HG03520 (cell line): ENCODE measurements around the gene CFAP54.

Experiments used
- ATAC-seq: cut with Tn5 transposase; IDR thresholded peaks from one replicate; pipeline ENCODE4 v1.9.1; 2021; ENCODE audit warnings: mild to moderate bottlenecking, moderate library complexity; ENCODE audit not compliant: unreplicated experiment

The CFAP54 gene

DNA sequence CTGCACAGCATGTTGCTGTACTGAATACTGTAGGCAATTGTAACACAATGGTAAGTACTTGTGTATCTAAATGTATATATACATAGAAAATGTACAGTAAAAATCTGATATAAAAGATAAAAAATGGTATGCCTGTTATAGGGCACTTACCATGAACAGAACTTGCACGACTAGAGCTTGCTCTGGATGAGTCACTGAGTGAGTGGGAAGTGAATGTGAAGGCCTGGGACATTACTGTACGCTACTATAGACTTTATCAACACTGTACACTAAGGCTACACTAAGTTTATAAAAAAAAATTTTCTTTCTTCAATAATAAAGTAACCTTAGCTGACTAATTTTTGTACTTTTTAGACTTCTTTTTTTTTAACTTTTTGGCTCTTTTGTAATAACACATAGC lies 393.5 kb downstream of the CFAP54 start:
- ATAC-seq, result no peak

DNA sequence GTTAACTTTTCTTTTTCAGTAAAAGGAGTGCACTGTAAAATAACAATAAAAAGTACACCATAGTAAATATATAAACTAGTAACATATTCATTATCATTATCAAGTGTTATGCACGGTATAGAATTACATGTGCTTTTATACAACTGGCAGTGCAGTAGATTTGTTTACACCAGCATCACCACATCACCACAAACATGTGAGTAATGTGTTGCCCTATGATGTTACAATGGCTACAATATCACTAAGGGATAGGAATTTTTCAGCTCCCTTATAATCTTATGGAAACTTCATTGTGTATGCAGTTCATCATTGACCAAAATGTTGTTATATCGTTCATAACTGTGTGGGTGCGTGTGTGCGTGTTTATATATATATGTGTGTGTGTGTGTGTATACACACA lies 394.2 kb downstream of the CFAP54 start:
- ATAC-seq, result no peak

DNA sequence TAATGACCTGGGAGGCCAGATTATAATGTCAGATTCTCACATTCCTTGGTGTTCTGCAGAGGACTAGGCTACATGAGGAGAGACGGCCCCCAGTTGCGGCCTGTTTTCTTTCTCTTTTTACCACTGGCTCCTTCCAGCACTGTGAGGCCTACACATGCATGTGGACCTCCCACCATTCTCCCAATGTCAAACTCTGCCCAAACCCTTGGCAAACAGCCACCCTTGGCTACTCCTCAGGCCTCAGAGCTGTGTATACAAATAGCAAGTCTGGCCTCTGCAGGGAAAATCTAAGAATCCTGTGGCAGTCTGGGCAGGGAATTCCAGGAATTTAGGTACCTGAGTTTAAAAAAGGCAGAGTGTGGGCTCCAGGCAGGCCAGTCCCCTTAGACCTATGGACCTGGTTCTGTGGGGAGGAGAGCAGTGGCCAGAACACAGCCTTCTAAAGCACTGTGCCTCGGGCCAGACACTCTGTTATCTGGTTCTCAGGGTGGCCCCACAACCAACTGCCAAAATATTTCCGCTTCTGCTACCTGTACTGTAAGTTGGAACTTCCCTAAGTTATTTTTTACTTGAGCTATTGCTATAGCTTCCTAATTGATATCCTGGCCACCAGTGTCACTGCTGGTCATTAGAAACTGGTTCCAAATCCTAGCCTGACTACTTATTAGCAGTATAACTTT lies 397.8 kb downstream of the CFAP54 start:
- no peak for ATAC-seq

DNA sequence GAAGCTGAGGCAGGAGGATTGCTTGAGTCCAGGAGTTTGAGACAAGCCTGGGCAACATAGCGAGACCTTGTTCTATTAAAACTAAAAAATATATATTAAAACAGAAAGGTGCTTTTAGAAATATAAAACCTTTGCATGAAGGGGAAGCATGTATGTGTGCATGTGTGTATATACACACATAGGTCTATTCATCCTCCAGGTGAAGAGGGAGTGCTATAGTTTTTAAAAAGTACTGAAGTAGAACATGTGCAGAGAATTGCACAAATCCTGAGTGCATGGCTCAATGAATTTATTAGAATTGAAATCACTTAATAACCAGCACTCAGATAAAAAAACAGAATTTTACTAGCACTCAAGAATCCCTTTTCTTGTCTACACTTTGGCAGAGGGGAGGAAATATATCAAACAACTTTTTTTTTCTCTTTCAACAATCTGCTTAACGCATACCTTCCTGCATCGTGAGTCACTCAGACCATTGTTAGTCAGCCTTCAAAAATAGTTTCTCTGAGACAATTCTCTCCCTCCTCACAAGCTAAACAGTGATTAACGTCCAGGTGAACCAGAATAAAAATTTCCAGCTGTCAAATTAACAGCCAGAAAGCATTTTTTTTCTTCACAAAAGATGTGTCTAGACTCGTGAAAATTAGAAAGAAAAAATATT lies 400.0 kb downstream of the CFAP54 start:
- no peak for ATAC-seq

DNA sequence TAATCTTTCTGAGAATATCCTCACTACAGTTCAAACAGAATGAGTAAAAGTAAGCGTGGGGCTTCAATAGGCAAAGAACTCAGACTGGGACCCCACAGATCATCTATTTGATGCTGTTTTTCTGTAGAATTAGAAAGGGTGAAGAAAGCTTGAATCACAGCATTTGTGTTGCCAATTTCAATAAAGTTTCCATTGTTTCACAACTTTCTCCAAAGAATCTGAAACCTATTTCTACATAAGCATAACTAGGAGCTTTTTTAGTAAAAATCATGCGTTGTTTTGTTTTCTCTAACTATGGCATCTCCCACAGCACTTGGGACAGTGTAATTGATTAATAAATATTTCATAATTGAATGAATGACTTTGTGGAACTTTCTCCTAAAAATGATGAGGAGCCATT lies 401.0 kb downstream of the CFAP54 start:
- no peak for ATAC-seq

DNA sequence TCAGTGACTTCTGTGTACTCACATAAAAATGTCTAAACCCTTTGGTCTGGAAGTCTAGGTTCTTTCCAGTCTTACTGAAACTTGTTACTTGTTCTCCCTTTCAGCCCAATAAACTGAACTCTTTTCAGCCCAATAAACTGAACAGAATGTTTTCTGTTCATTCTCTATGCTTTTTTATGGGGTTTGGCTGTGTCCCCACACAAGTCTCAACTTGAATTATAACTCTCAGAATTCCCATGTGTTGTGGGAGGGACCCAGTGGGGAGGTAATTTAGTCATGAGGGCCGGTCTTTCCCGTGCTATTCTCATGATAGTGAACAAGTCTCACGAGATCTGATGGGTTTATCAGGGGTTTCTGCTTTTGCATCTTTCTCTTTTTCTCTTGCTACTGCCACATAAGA lies 402.7 kb downstream of the CFAP54 start:
- ATAC-seq, result no peak

DNA sequence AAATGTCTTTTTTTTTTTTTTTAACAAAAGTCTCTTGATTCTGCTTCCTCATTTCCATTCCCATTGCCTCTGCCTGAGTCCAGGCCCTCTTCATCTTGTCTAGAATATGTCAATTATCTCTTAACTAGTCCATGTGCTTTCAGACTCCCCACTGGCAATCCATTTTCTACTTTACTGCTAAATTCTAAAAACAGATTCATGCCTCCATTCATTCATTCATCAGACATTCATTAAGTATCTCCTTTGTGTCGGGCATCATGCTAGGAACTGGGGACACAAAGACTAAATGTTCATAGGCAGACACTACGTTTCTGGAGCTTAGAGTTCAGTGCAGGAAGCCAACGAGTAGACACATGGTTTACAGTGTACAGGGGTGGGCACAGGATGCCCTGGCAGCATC lies 408.0 kb downstream of the CFAP54 start:
- ATAC-seq, result no peak

DNA sequence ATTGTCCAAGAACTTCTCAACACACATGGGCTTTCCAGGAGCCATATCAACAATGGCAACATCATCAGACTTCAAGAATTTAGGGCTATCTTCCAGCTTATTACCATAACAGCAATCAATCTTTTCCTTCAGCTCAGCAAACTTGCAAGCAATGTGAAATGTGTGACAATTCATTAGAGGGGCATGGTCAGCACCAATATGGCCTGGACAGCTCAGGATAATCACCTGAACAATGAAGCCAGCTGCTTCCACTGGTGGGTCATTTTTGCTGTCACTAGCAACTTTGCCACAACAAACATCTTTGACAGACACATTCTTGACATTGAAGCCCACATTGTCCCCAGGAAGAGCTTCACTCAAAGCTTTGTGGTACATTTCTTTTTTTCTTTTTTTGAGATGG lies 411.8 kb downstream of the CFAP54 start:
- ATAC-seq, result no peak

DNA sequence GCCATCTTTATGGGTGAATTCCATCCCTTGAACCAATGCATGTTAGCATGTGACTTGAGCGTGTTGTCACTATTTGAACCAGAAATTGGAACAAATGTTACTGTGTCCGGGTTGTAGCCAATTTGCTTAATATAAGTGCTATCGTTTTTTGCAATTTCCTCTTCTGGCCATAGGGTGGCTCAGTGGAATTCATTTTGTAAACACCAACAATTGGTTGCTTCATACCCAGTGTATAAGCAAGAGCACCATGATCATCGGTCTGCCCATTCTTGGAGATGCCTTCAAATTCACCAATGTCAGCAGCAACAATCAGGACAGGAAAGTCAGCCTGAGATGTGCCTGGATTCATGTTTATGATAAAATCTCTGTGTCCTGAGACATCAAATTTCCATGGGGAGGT lies 412.7 kb downstream of the CFAP54 start:
- ATAC-seq, result peak; percentile 26

DNA sequence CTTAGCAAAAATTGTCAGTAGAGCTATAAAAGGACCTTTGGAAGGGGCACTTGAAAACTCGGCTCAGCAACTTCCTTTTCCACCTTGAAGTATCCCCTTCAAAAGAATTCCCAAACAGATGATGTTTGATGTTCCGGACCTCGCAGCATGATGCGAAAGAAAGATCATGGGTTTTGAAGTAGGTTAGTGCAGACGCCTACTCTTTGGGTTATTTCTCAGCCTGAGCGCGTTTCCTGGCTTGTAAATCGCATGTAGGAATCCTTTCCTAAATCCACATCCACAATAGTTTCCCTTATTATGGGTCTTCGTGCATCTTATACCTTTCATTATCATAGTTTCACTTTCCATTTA lies 417.1 kb downstream of the CFAP54 start:
- ATAC-seq, result no peak

DNA sequence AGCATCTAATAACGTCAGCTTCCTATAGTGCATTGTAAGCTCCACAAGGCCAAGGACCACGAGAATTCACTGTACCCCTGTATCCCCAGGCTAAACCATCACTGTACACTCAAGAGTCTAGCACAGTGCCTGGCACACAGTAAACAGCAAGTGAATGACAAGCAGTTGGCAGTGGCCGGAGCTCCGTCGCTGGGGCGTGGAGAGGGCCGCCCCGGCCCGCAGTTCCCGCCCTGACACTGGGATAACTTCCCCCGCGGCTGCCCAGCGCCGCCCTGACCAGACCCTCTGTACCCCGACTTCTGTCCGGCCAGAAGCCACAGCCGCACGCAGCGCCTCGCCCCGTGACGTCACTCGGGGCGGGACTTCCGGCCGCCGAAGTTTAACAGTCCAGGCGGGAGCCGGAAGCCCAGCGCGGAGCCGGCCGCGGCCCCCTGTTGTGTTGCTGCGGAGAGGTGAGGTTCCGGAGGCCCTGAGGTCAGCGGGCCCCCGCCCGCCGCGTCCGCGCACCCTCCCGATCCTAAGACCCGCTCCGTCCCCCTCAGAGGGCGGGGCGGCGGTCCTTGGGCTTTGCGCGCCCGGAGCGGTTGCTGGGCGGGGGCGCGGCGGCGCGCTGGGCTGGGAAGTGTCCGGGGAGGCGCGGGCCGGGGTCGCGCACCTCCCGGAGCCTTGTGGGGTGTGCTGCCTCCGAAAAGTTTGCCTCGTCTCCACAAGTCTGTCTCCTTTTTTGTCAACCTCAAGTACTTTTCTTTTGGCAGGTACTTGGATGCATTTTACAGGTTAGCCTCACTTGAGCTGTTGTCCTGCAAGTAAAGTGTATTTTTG lies 417.7 kb downstream of the CFAP54 start, which contains the start of gene NEDD1:
TSS of gene NEDD1 (plus strand) at position 409 of the 822 bp plus-strand sequence. CDS start 2,503 bp downstream, outside the sequence.
- ATAC-seq, result peak; percentile 89

DNA sequence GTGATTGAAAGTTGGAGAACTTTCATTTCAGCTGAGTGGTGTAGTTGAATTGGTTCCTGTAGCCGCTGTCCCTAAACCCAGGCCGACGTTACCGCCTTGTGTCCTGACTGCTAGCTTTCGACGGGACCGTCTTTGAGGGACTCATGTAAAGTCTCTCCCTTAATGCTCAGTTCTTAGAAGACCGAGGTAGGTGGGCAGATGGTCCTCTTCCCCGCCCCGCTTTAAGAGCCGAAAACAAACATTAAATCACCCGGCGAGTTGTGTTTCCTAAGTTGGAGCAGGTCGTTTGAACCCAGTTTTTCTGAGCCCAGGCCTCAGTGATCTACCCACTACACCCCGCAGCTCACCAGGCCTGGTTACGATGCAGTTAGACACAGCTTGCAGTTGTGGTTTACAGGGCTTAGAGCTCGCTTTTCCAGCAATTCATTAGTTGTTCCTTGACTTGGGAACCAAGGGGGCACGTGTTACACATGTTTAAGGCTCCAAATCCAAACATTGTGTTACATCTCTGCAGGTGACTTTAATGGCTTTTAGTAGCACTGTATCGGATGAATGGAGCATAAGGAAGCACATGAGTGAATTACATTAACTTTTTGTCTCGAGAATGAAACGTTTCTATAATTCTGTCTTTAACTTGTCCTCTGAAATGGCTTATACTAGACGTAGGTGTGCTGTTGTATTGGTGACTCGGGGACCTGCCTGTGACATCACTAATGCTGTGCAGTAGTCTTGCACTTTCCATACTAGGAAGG lies 418.5 kb downstream of the CFAP54 start:
- ATAC-seq, result peak; percentile 31

DNA sequence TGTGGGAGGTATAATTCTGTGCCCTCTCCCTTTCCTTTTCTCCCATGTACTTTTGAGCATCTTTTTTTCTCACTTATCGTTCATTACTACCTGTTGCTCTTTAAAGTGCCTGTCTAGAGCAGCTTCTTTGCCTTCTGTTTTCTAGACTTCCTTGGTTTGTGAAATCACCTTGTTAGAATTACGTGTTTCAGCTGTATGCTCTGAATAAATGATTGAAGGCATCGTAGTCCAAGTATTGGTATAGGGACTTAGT lies 419.0 kb downstream of the CFAP54 start:
- ATAC-seq, result no peak

DNA sequence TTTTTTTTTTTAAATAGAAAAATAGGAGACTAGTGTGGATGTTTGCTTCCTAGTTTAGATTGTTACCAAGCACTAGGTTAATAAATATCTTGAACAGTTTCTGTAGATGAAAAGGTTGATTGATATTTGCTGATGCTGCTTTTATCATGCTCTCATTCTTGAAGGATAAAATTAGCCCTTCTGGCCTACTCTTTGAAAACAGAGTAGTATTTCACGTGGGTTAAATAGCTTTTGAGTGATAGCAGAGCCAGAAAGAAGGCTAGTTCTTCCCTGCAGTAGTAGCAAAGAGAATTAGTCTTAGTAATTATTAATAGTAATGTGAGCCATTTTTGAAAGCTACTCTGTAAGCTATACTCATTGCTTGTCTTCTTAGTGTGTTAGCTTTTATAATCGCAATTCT lies 422.9 kb downstream of the CFAP54 start:
- no peak for ATAC-seq

DNA sequence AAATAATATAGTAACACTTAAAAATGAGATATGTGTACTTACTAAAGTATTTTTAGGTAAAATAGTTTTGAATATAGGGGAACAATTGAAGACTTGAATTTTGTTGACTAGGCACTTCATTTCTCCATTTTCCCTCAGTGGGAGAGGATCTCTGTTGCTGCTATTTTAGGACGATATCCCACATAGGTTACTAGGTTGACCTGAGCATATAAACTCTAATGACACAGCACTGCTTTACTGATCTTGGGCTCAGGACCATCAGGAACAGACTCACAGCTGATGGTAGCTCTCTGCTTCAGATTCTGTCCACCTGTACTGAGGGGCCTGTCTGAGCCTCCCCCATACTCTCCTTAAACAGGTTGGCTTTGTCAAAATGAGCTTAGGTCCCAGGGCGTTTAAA lies 423.6 kb downstream of the CFAP54 start:
- ATAC-seq, result no peak

DNA sequence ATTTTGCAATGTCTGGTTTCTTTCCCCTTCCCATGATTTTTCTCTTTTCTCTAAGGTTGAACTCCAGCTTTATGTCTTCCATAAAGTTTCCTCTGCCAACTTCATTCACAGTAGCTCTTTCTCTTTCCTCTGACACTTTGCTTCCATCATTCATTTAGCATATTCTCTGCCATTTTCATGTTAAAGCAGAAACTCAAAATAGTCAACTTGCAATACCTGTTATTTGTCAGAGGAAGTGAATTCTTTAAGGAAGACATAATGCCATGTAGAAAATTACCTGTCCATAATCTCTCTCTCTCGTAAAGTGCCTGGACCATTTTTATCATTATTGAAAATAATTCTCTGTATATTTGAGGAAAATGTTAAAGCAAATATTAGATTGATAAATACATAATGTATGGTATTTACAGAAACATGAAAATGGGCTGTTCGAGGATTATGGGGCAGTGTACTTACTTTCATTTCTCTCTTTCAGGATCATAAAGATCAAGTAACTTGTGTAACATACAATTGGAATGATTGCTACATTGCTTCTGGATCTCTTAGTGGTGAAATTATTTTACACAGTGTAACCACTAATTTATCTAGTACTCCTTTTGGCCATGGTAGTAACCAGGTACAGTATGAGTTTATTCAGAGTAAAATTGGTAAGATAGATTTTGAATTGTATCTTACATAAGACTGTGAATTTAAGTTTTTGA lies 430.3 kb downstream of the CFAP54 start:
- ATAC-seq, result no peak
